WERI-Rb-1 (cell line): ENCODE results near the gene ALDH5A1.
A peak's percentile ranks its signal among the peaks of the same experiment; 100 is the strongest.

Experiments used
- DNase-seq: peaks from one replicate; pipeline ENCODE4 v3.0.0-alpha.2; 2020
- H3K27ac ChIP-seq: fragments of 250-450 bp; sonication (Bioruptor Pico); 2 replicates; pipeline ENCODE4 v1.5.1; 2020; ENCODE audit warnings: mild to moderate bottlenecking, moderate library complexity
- H3K27me3 ChIP-seq: fragments of 250-450 bp; sonication (Bioruptor Pico); 2 replicates; pipeline ENCODE4 v1.5.1; 2021; ENCODE audit warnings: mild to moderate bottlenecking, low read depth, moderate library complexity; ENCODE audit not compliant: insufficient read depth, severe bottlenecking
- H3K36me3 ChIP-seq: fragments of 250-450 bp; sonication (Bioruptor Pico); 2 replicates; pipeline ENCODE4 v1.5.1; 2020; ENCODE audit warnings: mild to moderate bottlenecking, moderate library complexity
- H3K4me3 ChIP-seq: 2 replicates; pipeline ENCODE4 v1.5.1; 2011; ENCODE audit warnings: low read depth, mild to moderate bottlenecking, control low read depth, low read length
- H3K9me3 ChIP-seq: fragments of 250-450 bp; sonication (Bioruptor Pico); 2 replicates; pipeline ENCODE4 v1.5.1; 2021; ENCODE audit warnings: mild to moderate bottlenecking, moderate library complexity; ENCODE audit not compliant: severe bottlenecking
- TF ChIP-seq, protein P1 (sequence below): IDR thresholded peaks from 2 replicates; pipeline ENCODE4 v1.5.1; 2011; ENCODE audit warnings: low read depth, mild to moderate bottlenecking, control low read depth, inconsistent platforms, low read length

Gene ALDH5A1

GRCh38 chr6:24489881-24490280 lies 4.9 kb upstream of the ALDH5A1 start:
- Histone ChIP-seq H3K4me3 (no peak overlapping the region), H3K27ac (no peak overlapping the region), H3K9me3 (no peaks in the 10 kb centered on the region), H3K27me3 (no peaks in the 10 kb centered on the region), H3K36me3 (peaks cover 5% of the 10 kb centered on the region)
- DNase-seq, result peak; percentile 31
- TF ChIP-seq, protein P1, sequence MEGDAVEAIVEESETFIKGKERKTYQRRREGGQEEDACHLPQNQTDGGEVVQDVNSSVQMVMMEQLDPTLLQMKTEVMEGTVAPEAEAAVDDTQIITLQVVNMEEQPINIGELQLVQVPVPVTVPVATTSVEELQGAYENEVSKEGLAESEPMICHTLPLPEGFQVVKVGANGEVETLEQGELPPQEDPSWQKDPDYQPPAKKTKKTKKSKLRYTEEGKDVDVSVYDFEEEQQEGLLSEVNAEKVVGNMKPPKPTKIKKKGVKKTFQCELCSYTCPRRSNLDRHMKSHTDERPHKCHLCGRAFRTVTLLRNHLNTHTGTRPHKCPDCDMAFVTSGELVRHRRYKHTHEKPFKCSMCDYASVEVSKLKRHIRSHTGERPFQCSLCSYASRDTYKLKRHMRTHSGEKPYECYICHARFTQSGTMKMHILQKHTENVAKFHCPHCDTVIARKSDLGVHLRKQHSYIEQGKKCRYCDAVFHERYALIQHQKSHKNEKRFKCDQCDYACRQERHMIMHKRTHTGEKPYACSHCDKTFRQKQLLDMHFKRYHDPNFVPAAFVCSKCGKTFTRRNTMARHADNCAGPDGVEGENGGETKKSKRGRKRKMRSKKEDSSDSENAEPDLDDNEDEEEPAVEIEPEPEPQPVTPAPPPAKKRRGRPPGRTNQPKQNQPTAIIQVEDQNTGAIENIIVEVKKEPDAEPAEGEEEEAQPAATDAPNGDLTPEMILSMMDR, result no peak

GRCh38 chr6:24490948-24491347 lies 3.8 kb upstream of the ALDH5A1 start:
- TF ChIP-seq, protein P1, result no peak
- Histone ChIP-seq H3K9me3 (no peaks in the 10 kb centered on the region), H3K27me3 (no peaks in the 10 kb centered on the region), H3K36me3 (0 out of 2 replicates have a peak, but pooled peaks cover under 1% of the 10 kb centered on the region), H3K27ac (no peak overlapping the region), H3K4me3 (no peak overlapping the region)
- DNase-seq, result no peak

GRCh38 chr6:24492475-24492874 lies 2.3 kb upstream of the ALDH5A1 start:
- H3K27me3 ChIP-seq, result no peaks in the 10 kb centered on the region
- TF ChIP-seq, protein P1, result peak; percentile 45; the same call in 1 of the 2 replicates

DNA sequence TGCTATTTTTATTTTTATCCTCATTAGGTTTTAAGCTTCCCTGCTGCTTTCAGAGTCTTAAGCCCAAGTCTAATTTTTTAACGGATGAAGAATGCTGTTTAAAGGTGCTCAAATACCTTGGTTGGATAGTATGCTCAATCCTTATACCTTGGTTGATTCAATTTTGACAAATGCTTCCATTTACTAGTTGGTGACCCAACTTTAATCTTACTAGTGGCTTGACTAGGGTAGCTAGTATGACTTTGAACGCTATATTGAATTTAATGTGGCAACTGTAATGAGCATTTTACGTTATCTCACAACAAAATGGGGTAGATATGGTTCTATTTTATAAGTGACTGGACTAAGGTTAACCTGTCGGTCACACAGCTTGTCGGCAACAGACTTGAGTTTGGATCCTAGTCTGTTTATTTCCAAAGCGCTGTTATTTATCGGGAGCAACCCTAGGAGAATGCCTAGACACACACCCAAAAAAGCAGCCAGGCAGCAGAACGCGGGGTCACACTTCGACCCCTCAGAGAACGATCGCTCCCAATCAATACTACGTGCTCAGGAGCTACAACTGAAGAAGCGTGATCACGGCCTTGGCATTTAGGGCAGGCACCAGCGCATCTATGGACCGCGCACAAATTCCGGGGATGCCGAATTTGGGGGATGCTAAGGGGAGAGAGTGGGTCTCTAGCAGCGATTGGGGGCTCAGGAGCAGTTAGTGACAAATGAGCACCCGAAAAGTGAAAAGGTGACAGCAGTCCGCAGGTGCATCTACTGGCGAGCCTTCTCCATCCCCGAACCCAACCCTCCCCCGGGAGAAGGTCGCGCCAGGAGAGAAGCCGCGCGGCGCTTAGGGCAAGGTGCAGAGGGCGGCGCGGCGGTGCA lies 586 bp upstream of the ALDH5A1 start:
- DNase-seq, result no peak
- Histone ChIP-seq H3K4me3 (peak overlapping the region; percentile 84), H3K27ac (peak overlapping the region; percentile 64), H3K36me3 (peaks cover 10% of the 10 kb centered on the region; the same call in 1 of the 2 replicates), H3K9me3 (peaks cover 3% of the 10 kb centered on the region), H3K27me3 (no peaks in the 10 kb centered on the region)
- TF ChIP-seq, protein P1, result no peak

More at GRCh38 chr6:24492475-24492874, 2.3 kb upstream of the ALDH5A1 start:
- peak; percentile 36 for DNase-seq
- peaks cover 3% of the 10 kb centered on the region for H3K9me3 ChIP-seq
- peaks cover 10% of the 10 kb centered on the region; the same call in 1 of the 2 replicates for H3K36me3 ChIP-seq
- no peak overlapping the region for H3K4me3 ChIP-seq
- no peak overlapping the region for H3K27ac ChIP-seq

- TF ChIP-seq, protein P1, result no peak
- Histone ChIP-seq H3K9me3 (peaks cover 3% of the 10 kb centered on the region), H3K36me3 (peaks cover 10% of the 10 kb centered on the region; the same call in 1 of the 2 replicates), H3K27ac (no peak overlapping the region), H3K27me3 (no peaks in the 10 kb centered on the region), H3K4me3 (no peak overlapping the region)
- no peak for DNase-seq
Measured at GRCh38 chr6:24497254-24497970, 2.6 kb downstream of the ALDH5A1 start.
